Naive thymus-derived CD4-positive, alpha-beta T cell (primary cell): ENCODE results near the gene CENPM. TPM values are rescaled to one million over a fixed set of nuclear protein-coding genes. Genes with fewer than 3 reads are reported as not detected.

Experiments
- ATAC-seq: fragments of 150-1000 bp; cut with Tn5 transposase; 2 replicates; pipeline ENCODE4 v1.10.0; 2021; ENCODE audit warnings: mild to moderate bottlenecking, moderate library complexity
- CTCF ChIA-PET: fragments of 350-600 bp; sonication (Branson Sonifier 250); formaldehyde crosslinking; loops from one replicate; lab custom pipeline; 2021; ENCODE audit warnings: antibody characterized with exemption; lab: Charles Lee
- POLR2A ChIA-PET: fragments of 350-600 bp; sonication (Branson Sonifier 250); formaldehyde crosslinking; loops from one replicate; lab custom pipeline; 2021; ENCODE audit warnings: antibody characterized with exemption, inconsistent platforms; lab: Charles Lee
- DNase-seq, 9 donors: peaks; one replicate each; pipeline versions ENCODE4 v3.0.0 to v3.0.0-alpha.2; 2020 to 2022; ENCODE audit warnings: mixed read lengths in 1 of 9
- H3K27ac ChIP-seq: one replicate; pipeline ENCODE4 v1.7.0; 2013; ENCODE audit warnings: mild to moderate bottlenecking, low read depth, low read length, moderate library complexity
- H3K27me3 ChIP-seq, 2 donors: one replicate each; pipeline ENCODE4 v1.7.0; 2013; ENCODE audit warnings: low read length in 2 of 2, mild to moderate bottlenecking in 2 of 2, moderate library complexity in 2 of 2; ENCODE audit not compliant: control insufficient read depth in 2 of 2, insufficient read depth in 2 of 2
- H3K36me3 ChIP-seq, 3 experiments: 1 replicate in 2 of 3; 2 replicates in 1 of 3; pipeline ENCODE4 v1.7.0; 2013; ENCODE audit warnings: low read length in 3 of 3, mild to moderate bottlenecking in 3 of 3, moderate library complexity in 1 of 3; ENCODE audit not compliant: insufficient read depth in 3 of 3, control insufficient read depth in 2 of 3
- H3K4me1 ChIP-seq, 2 donors: one replicate each; pipeline ENCODE4 v1.7.0; 2013; ENCODE audit warnings: low read length in 2 of 2, mild to moderate bottlenecking in 2 of 2, moderate library complexity in 1 of 2; ENCODE audit not compliant: control insufficient read depth in 2 of 2, insufficient read depth in 2 of 2
- H3K4me3 ChIP-seq: 2 replicates; pipeline ENCODE4 v1.7.0; 2013; ENCODE audit warnings: mild to moderate bottlenecking, low read length
- H3K9me3 ChIP-seq, 3 experiments: 1 replicate in 2 of 3; 2 replicates in 1 of 3; pipeline ENCODE4 v1.7.0; 2013; ENCODE audit warnings: low read length in 3 of 3; ENCODE audit not compliant: control insufficient read depth in 2 of 3
- H3K27ac Mint-ChIP-seq, 9 donors: one replicate each; pipeline ENCODE4 v1.8.0; 2020 to 2022; ENCODE audit warnings: mixed read lengths in 9 of 9, mild to moderate bottlenecking in 8 of 9, moderate library complexity in 5 of 9, inconsistent platforms in 2 of 9
- H3K27me3 Mint-ChIP-seq, 5 donors: one replicate each; pipeline ENCODE4 v1.8.0; 2021 to 2022; ENCODE audit warnings: mixed read lengths in 5 of 5, mild to moderate bottlenecking in 1 of 5
- H3K36me3 Mint-ChIP-seq, 5 donors: one replicate each; pipeline ENCODE4 v1.8.0; 2020 to 2022; ENCODE audit warnings: mixed read lengths in 5 of 5, mild to moderate bottlenecking in 3 of 5, inconsistent platforms in 1 of 5
- H3K4me1 Mint-ChIP-seq, 7 donors: one replicate each; pipeline ENCODE4 v1.8.0; 2020 to 2022; ENCODE audit warnings: mixed read lengths in 7 of 7, mild to moderate bottlenecking in 3 of 7, inconsistent platforms in 1 of 7
- H3K4me3 Mint-ChIP-seq, 10 donors: one replicate each; pipeline ENCODE4 v1.8.0; 2020 to 2022; ENCODE audit warnings: mild to moderate bottlenecking in 10 of 10, mixed read lengths in 10 of 10, moderate library complexity in 6 of 10, inconsistent platforms in 2 of 10
- H3K9me3 Mint-ChIP-seq, 11 donors: one replicate each; pipeline ENCODE4 v1.8.0; 2020 to 2022; ENCODE audit warnings: mixed read lengths in 11 of 11, mild to moderate bottlenecking in 4 of 11, inconsistent platforms in 1 of 11, moderate library complexity in 1 of 11
- intact Hi-C, 2 donors: fragments of 100-400 bp; cut with micrococcal nuclease; formaldehyde crosslinking; loops; one replicate each; pipeline ENCODE4 v1.15.1; 2023
- polyA plus RNA-seq, 2 donors: library from polyadenylated mRNA; unstranded; fragments of 300-500 nt; fragmentation: Illumina TruSeq; gene quantifications; one replicate each; pipeline ENCODE4 v1.2.3, GENCODE V29; 2021
- total RNA-seq, 6 experiments: library from RNA in 5 of 6; stranded (reverse) in 5 of 6; gene quantifications; 1 replicate in 5 of 6; 2 replicates in 1 of 6; pipeline ENCODE4 v1.2.3 and lab custom pipeline; 2021 to 2026

CENPM gene
- total and polyA plus RNA-seq, 7 experiments from 2014 or later, result 2.3 to 51.1 (median 8.1) TPM

DNA sequence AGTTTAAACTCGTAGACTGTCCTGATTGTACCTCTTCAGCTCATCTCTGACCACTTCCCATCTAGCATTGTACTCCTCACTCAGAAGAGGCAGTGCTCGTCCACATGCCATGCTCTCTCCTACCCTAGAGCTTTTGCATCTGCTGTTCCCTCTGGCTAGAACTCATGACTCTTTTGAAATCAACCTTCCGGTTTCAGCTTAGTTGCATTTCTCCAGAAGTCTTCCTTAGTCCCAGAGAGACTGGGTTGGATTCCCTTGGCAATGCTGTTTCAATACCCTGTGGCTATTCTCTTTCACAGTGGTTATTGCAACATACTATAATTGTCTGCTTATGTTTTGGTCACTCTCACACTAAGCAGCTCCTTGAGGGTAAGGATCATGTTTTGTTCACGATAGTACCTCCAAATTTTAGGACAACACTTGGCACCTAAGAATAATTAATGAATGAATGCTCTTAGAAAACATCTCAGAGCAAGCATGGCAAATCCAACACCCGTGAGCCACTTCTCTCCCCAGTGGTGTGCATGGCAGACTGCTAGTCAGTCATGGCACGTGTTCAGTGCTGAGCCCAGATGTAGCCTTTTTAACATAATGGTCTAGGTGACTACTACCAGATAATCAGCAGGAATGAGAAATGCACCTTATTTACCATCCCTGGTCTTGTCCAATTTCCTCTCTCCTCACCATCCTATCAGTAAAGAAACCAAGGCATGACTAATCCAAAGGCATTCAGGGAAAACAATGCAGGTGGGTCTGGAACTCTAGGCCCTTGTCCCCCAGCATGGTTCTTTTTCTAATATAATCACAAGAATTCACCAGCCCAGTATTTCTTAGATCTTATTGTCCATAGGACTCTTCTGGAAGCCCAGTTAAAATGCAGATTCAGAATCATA, 36.8 kb upstream of the CENPM start:
- peak overlapping the region in 1 of 9 donors; percentile 2 for H3K27ac Mint-ChIP-seq
- no peak for ATAC-seq
- peaks cover 0 to 1% (median 0%) of the 10 kb centered on the region in 7 donors for H3K4me1 Mint-ChIP-seq
- CTCF ChIA-PET, result no interaction called here
- DNase-seq, result no peak
- H3K4me3 ChIP-seq, result no peak overlapping the region
- H3K4me3 Mint-ChIP-seq, result no peak overlapping the region
- no peaks in the 10 kb centered on the region for H3K27me3 ChIP-seq
- H3K27ac ChIP-seq, result no peak overlapping the region
- H3K36me3 ChIP-seq, result no peaks in the 10 kb centered on the region
- H3K9me3 ChIP-seq, result no peaks in the 10 kb centered on the region
- H3K27me3 Mint-ChIP-seq, result peaks cover 0 to 4% (median 0%) of the 10 kb centered on the region in 5 donors
- POLR2A ChIA-PET, result no interaction called here
- intact Hi-C loops, result no loop called here
- H3K36me3 Mint-ChIP-seq, result no peaks in the 10 kb centered on the region
- no peaks in the 10 kb centered on the region for H3K9me3 Mint-ChIP-seq
- H3K4me1 ChIP-seq, result no peaks in the 10 kb centered on the region

DNA sequence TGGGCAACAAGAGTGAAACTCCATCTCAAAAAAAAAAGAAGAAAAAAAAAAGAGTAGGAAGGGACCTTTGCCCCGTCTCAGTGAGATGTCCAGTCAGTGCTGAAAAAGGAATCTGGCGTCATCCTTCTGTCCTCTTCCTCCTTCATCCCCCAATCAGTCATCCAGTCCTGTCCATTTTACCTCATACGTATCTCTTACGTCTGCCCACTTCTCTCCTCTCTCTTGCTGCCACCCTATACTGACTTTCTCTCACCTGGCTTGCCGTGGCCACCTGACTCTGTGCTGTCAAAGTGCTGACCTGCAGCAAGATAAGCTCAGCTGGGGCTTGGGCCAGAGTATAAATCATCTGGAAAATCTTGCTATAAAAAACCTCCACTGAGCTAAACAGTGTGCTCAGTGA, 35.9 kb upstream of the CENPM start:
- Mint-ChIP-seq H3K36me3 (no peaks in the 10 kb centered on the region), H3K27me3 (peaks cover 0 to 12% (median 6%) of the 10 kb centered on the region in 5 donors), H3K9me3 (no peaks in the 10 kb centered on the region), H3K4me1 (peaks cover 0 to 4% (median 0%) of the 10 kb centered on the region in 7 donors), H3K27ac (no peak overlapping the region), H3K4me3 (no peak overlapping the region)
- Histone ChIP-seq H3K27me3 (no peaks in the 10 kb centered on the region), H3K4me1 (no peaks in the 10 kb centered on the region), H3K27ac (no peak overlapping the region), H3K9me3 (no peaks in the 10 kb centered on the region), H3K36me3 (no peaks in the 10 kb centered on the region), H3K4me3 (no peak overlapping the region)
- POLR2A ChIA-PET, result no interaction called here
- no peak for DNase-seq
- CTCF ChIA-PET, result no interaction called here
- ATAC-seq, result no peak
- intact Hi-C loops, result no loop called here

- no peak overlapping the region for H3K4me3 ChIP-seq
- H3K4me1 ChIP-seq, result peaks cover 0 to 3% of the 10 kb centered on the region in 2 donors
- H3K27me3 ChIP-seq, result no peaks in the 10 kb centered on the region
- no peaks in the 10 kb centered on the region for H3K9me3 Mint-ChIP-seq
- ChIA-PET CTCF (interaction anchor here (0.6 to 1.2 kb wide), 2 partner anchors 12 to 28 kb away, joined by 3 read pairs; partner anchors contain the start of gene SMIM45), POLR2A (interaction anchor here (0.6 to 1.0 kb wide), 2 partner anchors 63 to 193 kb away, joined by 3 read pairs; no protein-coding TSS in a partner anchor)
- no peaks in the 10 kb centered on the region for H3K36me3 ChIP-seq
- no peaks in the 10 kb centered on the region for H3K36me3 Mint-ChIP-seq
- H3K4me1 Mint-ChIP-seq, result peaks cover 1 to 14% (median 5%) of the 10 kb centered on the region in 7 donors
- H3K9me3 ChIP-seq, result no peaks in the 10 kb centered on the region
- peak overlapping the region in 1 of 10 donors; percentile 29 for H3K4me3 Mint-ChIP-seq
- no peak overlapping the region for H3K27ac ChIP-seq
- DNase-seq, result no peak
- intact Hi-C loops, result no loop called here
- H3K27ac Mint-ChIP-seq, result no peak overlapping the region
- ATAC-seq, result no peak
- H3K27me3 Mint-ChIP-seq, result peaks cover 12 to 37% (median 19%) of the 10 kb centered on the region in 5 donors
Observed at GRCh38 chr22:41979423-41980250, 32.7 kb upstream of the CENPM start.

DNA sequence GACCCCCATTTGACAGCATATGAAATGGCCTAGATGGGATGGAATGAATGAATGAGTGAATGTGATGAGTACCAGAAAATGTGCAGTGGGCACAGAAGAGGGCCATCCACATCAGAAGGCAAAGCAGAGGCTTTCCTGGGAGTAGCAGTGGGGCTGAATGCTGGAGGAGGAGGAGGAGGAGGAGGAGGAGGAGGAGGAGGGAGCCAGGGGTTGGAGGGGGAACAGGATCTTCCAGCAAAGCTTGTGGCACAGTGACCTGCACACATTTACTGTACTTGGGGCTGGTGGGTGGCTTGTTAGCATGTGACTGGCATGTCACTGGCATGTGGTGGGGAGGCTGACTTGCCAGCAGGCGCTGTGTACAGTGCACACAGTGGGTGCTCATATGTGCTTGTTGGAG, 31.8 kb upstream of the CENPM start:
- H3K4me3 Mint-ChIP-seq, result peak overlapping the region in 4 of 10 donors; percentile 13 to 41 (median 22)
- H3K9me3 Mint-ChIP-seq, result no peaks in the 10 kb centered on the region
- H3K27ac Mint-ChIP-seq, result peak overlapping the region in 1 of 9 donors; percentile 68
- ChIA-PET CTCF (no interaction called here), POLR2A (no interaction called here)
- intact Hi-C loops, result no loop called here
- H3K36me3 ChIP-seq, result no peaks in the 10 kb centered on the region
- peaks cover 12 to 44% (median 19%) of the 10 kb centered on the region in 5 donors for H3K27me3 Mint-ChIP-seq
- peaks cover 0 to 3% of the 10 kb centered on the region in 2 donors for H3K4me1 ChIP-seq
- ATAC-seq (no peak), DNase-seq (no peak)
- no peaks in the 10 kb centered on the region for H3K27me3 ChIP-seq
- no peaks in the 10 kb centered on the region for H3K9me3 ChIP-seq
- H3K4me1 Mint-ChIP-seq, result peaks cover 1 to 14% (median 5%) of the 10 kb centered on the region in 7 donors
- H3K36me3 Mint-ChIP-seq, result no peaks in the 10 kb centered on the region
- no peak overlapping the region for H3K27ac ChIP-seq
- no peak overlapping the region for H3K4me3 ChIP-seq

- POLR2A ChIA-PET, result interaction anchor here (0.6 kb wide), 1 partner anchor 982 kb away, joined by 4 read pairs; no protein-coding TSS in a partner anchor
- H3K4me3 ChIP-seq, result peak overlapping the region; percentile 47
- Mint-ChIP-seq H3K9me3 (no peaks in the 10 kb centered on the region), H3K27me3 (peaks cover 18 to 53% (median 28%) of the 10 kb centered on the region in 5 donors), H3K36me3 (no peaks in the 10 kb centered on the region), H3K4me1 (peaks cover 1 to 14% (median 5%) of the 10 kb centered on the region in 7 donors), H3K27ac (no peak overlapping the region), H3K4me3 (peak overlapping the region; percentile 60 to 76 (median 70))
- DNase-seq, result peak in 3 of 9 donors; percentile 13 to 17 (median 16)
- H3K27ac ChIP-seq, result no peak overlapping the region
- peaks cover 0 to 3% of the 10 kb centered on the region in 2 donors for H3K4me1 ChIP-seq
- ATAC-seq, result peak; percentile 28
- H3K27me3 ChIP-seq, result no peaks in the 10 kb centered on the region
- intact Hi-C loops, result loop anchor here in 1 of 2 donors (2.0 kb wide), 1 partner anchor 22 kb away; the partner anchor contains the start of gene WBP2NL
- H3K9me3 ChIP-seq, result no peaks in the 10 kb centered on the region
- no peaks in the 10 kb centered on the region for H3K36me3 ChIP-seq
- CTCF ChIA-PET, result no interaction called here
Observed at GRCh38 chr22:41976961-41977566, 30.1 kb upstream of the CENPM start.
